NT2/D1 (cell line): Measurements from ENCODE around the gene TCP11L2.

Source experiments
- SUZ12 ChIP-seq: IDR thresholded peaks from 2 replicates; pipeline ENCODE4 v1.6.1; 2011; ENCODE audit not compliant: insufficient read length, insufficient read depth; ENCODE audit errors: extremely low read depth
- YY1 ChIP-seq: IDR thresholded peaks from 2 replicates; pipeline ENCODE4 v1.6.1; 2011; ENCODE audit not compliant: insufficient read length, insufficient read depth
- ZNF274 ChIP-seq: IDR thresholded peaks from 2 replicates; pipeline ENCODE4 v1.6.1; 2011; ENCODE audit warnings: mild to moderate bottlenecking, low read depth, low read length

DNA sequence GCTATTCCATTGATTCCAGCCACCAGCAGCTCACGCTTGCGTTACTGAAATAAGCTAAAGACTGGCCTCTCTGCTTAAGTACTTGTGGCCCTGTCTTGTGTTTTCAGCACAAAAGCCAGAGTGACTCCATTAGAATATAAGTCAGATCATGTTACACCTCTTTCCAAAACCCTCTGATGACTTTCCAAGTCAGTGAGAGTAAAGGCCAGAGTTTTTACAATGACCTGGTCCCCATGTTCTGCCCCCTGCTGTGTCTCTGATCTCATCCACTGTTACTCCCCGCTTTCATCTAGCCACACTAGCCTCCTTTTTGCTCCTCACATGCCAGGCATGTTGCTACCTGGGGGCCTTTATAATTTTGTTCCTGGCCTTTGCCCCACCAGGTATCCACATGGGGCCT, 47.8 kb upstream of the TCP11L2 start:
- TF ChIP-seq SUZ12 (no peak), YY1 (no peak), ZNF274 (no peak)
